Transverse colon (tissue), 3 donors: Measurements from ENCODE around the gene PCNX2.

Source experiments
- POLR2A ChIP-seq: fragments of 450-650 bp; IDR thresholded peaks from one replicate; pipeline ENCODE4 v1.6.1; 2016; ENCODE audit warnings: antibody characterized with exemption, mild to moderate bottlenecking, moderate library complexity
- TF ChIP-seq, protein P1 (sequence below), 5 experiments: fragments of 200-600 bp in 3 of 5; fragments of 450-650 bp in 2 of 5; sonication (generic) in 3 of 5; IDR thresholded peaks; 1 replicate in 2 of 5; 2 replicates in 3 of 5; pipeline ENCODE4 v1.5.1; 2016 to 2017; ENCODE audit warnings: antibody characterized with exemption in 5 of 5, inconsistent platforms in 3 of 5, mild to moderate bottlenecking in 2 of 5, moderate library complexity in 1 of 5

DNA sequence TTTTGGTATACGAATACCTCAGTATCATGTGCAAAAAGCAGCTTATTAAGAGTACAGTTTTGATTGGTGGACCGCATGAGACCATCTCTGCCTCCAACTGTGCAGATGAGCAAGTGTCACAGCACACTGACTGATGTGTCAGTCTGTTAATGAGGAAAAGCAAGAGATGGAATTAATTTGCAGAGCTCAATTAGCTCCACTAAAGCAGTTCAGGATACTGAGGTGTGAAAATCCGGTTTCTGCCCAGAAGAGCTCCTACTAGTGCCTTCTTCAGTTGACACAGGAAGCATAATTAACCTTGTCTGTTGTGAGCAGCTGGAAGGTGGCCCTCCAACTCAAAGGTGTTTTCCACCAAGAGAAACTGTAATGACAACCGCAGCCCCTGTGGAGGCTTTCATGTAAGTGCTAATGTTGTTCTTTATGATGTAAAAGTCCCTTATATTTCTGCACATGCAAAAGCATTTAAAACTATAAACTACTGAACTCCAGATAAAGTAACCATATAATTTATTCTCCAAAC, 44.3 kb downstream of the PCNX2 start:
- TF ChIP-seq POLR2A, result no peak
- TF ChIP-seq, protein P1, sequence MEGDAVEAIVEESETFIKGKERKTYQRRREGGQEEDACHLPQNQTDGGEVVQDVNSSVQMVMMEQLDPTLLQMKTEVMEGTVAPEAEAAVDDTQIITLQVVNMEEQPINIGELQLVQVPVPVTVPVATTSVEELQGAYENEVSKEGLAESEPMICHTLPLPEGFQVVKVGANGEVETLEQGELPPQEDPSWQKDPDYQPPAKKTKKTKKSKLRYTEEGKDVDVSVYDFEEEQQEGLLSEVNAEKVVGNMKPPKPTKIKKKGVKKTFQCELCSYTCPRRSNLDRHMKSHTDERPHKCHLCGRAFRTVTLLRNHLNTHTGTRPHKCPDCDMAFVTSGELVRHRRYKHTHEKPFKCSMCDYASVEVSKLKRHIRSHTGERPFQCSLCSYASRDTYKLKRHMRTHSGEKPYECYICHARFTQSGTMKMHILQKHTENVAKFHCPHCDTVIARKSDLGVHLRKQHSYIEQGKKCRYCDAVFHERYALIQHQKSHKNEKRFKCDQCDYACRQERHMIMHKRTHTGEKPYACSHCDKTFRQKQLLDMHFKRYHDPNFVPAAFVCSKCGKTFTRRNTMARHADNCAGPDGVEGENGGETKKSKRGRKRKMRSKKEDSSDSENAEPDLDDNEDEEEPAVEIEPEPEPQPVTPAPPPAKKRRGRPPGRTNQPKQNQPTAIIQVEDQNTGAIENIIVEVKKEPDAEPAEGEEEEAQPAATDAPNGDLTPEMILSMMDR (IDR thresholded peaks at IDR 0.05), result no peak
